Naive thymus-derived CD8-positive, alpha-beta T cell (primary cell): ENCODE data around the gene ADAMTS1. TPM values are rescaled to one million over a fixed set of nuclear protein-coding genes. Genes with fewer than 3 reads are reported as not detected.

Experiments
- ATAC-seq, 2 donors: fragments of 150-1000 bp; cut with Tn5 transposase in 1 of 2; sonication (Bioruptor Pico), chemical (Tn5 transposase) in 1 of 2; 1 replicate in 1 of 2; 2 replicates in 1 of 2; pipeline ENCODE4 v1.10.0; 2021; ENCODE audit warnings: mild to moderate bottlenecking in 2 of 2, moderate library complexity in 2 of 2
- POLR2A ChIA-PET: fragments of 350-600 bp; sonication (Branson Sonifier 250); formaldehyde crosslinking; loops from one replicate; lab custom pipeline; 2021; ENCODE audit warnings: antibody characterized with exemption; lab: Charles Lee
- DNase-seq, 10 donors: peaks; one replicate each; pipeline versions ENCODE4 v3.0.0 to v3.0.0-alpha.2; 2020 to 2022
- H3K27ac Mint-ChIP-seq, 10 donors: one replicate each; pipeline ENCODE4 v1.8.0; 2020 to 2022; ENCODE audit warnings: mild to moderate bottlenecking in 10 of 10, mixed read lengths in 10 of 10, moderate library complexity in 4 of 10, inconsistent platforms in 1 of 10
- H3K27me3 Mint-ChIP-seq, 5 donors: one replicate each; pipeline ENCODE4 v1.8.0; 2021 to 2022; ENCODE audit warnings: mixed read lengths in 5 of 5
- H3K36me3 Mint-ChIP-seq, 3 donors: one replicate each; pipeline ENCODE4 v1.8.0; 2020 to 2022; ENCODE audit warnings: mixed read lengths in 3 of 3, mild to moderate bottlenecking in 2 of 3, inconsistent platforms in 1 of 3
- H3K4me1 Mint-ChIP-seq, 4 donors: one replicate each; pipeline ENCODE4 v1.8.0; 2021 to 2022; ENCODE audit warnings: mixed read lengths in 4 of 4
- H3K4me3 Mint-ChIP-seq, 10 donors: one replicate each; pipeline ENCODE4 v1.8.0; 2020 to 2022; ENCODE audit warnings: mild to moderate bottlenecking in 10 of 10, mixed read lengths in 10 of 10, moderate library complexity in 6 of 10, inconsistent platforms in 1 of 10
- H3K9me3 Mint-ChIP-seq, 9 donors: one replicate each; pipeline ENCODE4 v1.8.0; 2020 to 2022; ENCODE audit warnings: mixed read lengths in 9 of 9, mild to moderate bottlenecking in 3 of 9, inconsistent platforms in 1 of 9, moderate library complexity in 1 of 9
- polyA plus RNA-seq, 3 donors: library from polyadenylated mRNA; unstranded; fragments of 300-500 nt; fragmentation: Illumina TruSeq; gene quantifications; one replicate each; pipeline ENCODE4 v1.2.3, GENCODE V29; 2021
- total RNA-seq, 8 experiments: library from RNA in 2 of 8; stranded (reverse) in 2 of 8; gene quantifications; one replicate each; pipeline ENCODE4 v1.2.3 and lab custom pipeline; 2021 to 2026

The ADAMTS1 gene
- total and polyA plus RNA-seq, 5 experiments from 2014 or later, result 0.09 to 0.45 (median 0.14) TPM; not detected in 2

GRCh38 chr21:26806801-26807295 lies 38.4 kb downstream of the ADAMTS1 start:
- DNase-seq (no peak), ATAC-seq (no peak)
- Mint-ChIP-seq H3K9me3 (no peaks in the 10 kb centered on the region), H3K4me3 (peak overlapping the region in 1 of 10 donors; percentile 22), H3K4me1 (no peaks in the 10 kb centered on the region), H3K36me3 (no peaks in the 10 kb centered on the region), H3K27me3 (peaks cover 0 to 10% (median 2%) of the 10 kb centered on the region in 5 donors), H3K27ac (peak overlapping the region in 1 of 10 donors; percentile 36)
- POLR2A ChIA-PET, result no interaction called here

GRCh38 chr21:26804895-26805609 lies 40.2 kb downstream of the ADAMTS1 start:
- POLR2A ChIA-PET, result no interaction called here
- no peaks in the 10 kb centered on the region for H3K36me3 Mint-ChIP-seq
- no peaks in the 10 kb centered on the region for H3K4me1 Mint-ChIP-seq
- DNase-seq, result no peak
- no peak for ATAC-seq
- H3K4me3 Mint-ChIP-seq, result no peak overlapping the region
- peaks cover 0 to 2% (median 0%) of the 10 kb centered on the region in 9 donors for H3K9me3 Mint-ChIP-seq
- no peak overlapping the region for H3K27ac Mint-ChIP-seq
- H3K27me3 Mint-ChIP-seq, result peaks cover 1 to 10% (median 2%) of the 10 kb centered on the region in 5 donors

- POLR2A ChIA-PET, result no interaction called here
- H3K4me1 Mint-ChIP-seq, result no peaks in the 10 kb centered on the region
- H3K36me3 Mint-ChIP-seq, result peaks cover 0 to 5% (median 0%) of the 10 kb centered on the region in 3 donors
- H3K4me3 Mint-ChIP-seq, result no peak overlapping the region
- peaks cover 0 to 18% (median 2%) of the 10 kb centered on the region in 5 donors for H3K27me3 Mint-ChIP-seq
- ATAC-seq, result no peak
- H3K9me3 Mint-ChIP-seq, result peaks cover 0 to 10% (median 2%) of the 10 kb centered on the region in 9 donors
- no peak for DNase-seq
- H3K27ac Mint-ChIP-seq, result no peak overlapping the region
Observed at GRCh38 chr21:26801498-26801897, 43.7 kb downstream of the ADAMTS1 start.

- no peak overlapping the region for H3K4me3 Mint-ChIP-seq
- peaks cover 0 to 10% (median 2%) of the 10 kb centered on the region in 9 donors for H3K9me3 Mint-ChIP-seq
- POLR2A ChIA-PET, result no interaction called here
- H3K27me3 Mint-ChIP-seq, result peaks cover 0 to 18% (median 2%) of the 10 kb centered on the region in 5 donors
- ATAC-seq (no peak), DNase-seq (no peak)
- no peak overlapping the region for H3K27ac Mint-ChIP-seq
- H3K4me1 Mint-ChIP-seq, result no peaks in the 10 kb centered on the region
- H3K36me3 Mint-ChIP-seq, result peaks cover 0 to 5% (median 0%) of the 10 kb centered on the region in 3 donors
Observed at GRCh38 chr21:26800970-26801431, 44.2 kb downstream of the ADAMTS1 start.

- Mint-ChIP-seq H3K9me3 (peaks cover 0 to 10% (median 2%) of the 10 kb centered on the region in 9 donors), H3K27ac (no peak overlapping the region), H3K27me3 (peaks cover 0 to 18% (median 2%) of the 10 kb centered on the region in 5 donors), H3K36me3 (peaks cover 0 to 5% (median 0%) of the 10 kb centered on the region in 3 donors), H3K4me1 (no peaks in the 10 kb centered on the region), H3K4me3 (no peak overlapping the region)
- no peak for DNase-seq
- ATAC-seq, result no peak
- POLR2A ChIA-PET, result no interaction called here
Observed at GRCh38 chr21:26800455-26800854, 44.8 kb downstream of the ADAMTS1 start.

DNA sequence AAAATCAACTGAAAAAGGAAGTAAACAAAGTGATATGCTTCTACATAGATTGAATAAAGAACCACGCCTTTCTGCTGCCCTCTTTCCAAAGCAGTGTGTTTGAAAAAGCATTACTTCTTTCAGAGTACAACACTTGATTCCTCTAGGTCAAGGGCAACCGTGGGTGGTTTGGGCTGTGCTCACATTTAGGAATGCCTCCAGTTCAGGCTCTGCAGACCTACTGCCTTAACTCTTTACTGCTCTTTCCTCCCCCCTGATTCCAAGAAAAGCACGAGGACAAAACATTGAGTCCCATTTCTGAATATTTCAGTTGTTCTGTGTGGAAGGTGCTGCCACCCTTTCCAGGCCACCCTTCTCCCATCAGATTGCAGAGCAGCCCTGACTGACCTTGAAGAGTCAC lies 45.2 kb downstream of the ADAMTS1 start:
- Mint-ChIP-seq H3K27ac (no peak overlapping the region), H3K4me1 (no peaks in the 10 kb centered on the region), H3K4me3 (no peak overlapping the region), H3K36me3 (peaks cover 0 to 5% (median 0%) of the 10 kb centered on the region in 3 donors), H3K9me3 (peaks cover 0 to 10% (median 2%) of the 10 kb centered on the region in 9 donors), H3K27me3 (peaks cover 0 to 18% (median 2%) of the 10 kb centered on the region in 5 donors)
- ATAC-seq (no peak), DNase-seq (no peak)
- POLR2A ChIA-PET, result no interaction called here

DNA sequence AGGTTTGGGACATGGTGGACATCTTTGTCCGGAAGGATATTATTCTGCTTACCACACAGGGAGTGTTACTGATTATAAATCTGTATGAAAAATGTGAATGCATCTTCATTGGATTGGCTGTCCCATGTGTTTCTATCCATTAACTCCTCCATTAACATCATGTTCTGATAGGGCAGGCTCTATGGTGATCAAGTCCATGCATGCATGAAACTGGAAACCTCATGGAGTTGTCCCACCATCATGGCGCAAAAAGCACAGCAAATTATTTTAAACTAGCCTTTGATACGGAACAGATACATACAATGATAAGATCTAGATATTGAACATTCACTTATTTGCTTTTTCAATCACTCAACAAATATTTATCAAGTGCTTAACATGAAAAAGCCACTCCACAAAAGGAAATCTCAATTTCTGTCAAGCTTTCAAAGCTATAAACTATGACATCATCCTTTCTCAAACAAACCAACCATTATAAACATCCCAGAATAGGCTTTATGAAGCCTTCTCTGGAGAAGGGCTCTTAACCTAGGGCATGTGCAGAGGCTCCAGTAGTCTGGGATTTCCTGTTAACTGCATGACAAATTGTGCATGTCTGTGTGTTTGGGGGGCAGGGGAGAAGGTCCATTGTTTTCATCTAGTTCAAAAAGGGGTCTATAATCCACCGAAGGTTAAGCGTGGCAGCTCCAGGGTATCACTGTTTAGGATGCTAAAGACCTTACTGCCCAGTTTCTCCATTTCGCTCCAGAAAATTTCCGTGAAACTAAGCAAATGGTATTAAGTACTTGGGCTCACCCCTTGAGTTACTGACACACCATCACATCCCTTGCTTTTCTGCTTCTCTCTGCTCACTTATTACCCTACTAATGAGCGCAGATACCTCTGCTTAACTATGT lies 46.1 kb downstream of the ADAMTS1 start:
- DNase-seq (no peak), ATAC-seq (no peak)
- Mint-ChIP-seq H3K4me1 (no peaks in the 10 kb centered on the region), H3K36me3 (peaks cover 0 to 5% (median 0%) of the 10 kb centered on the region in 3 donors), H3K27ac (no peak overlapping the region), H3K27me3 (peaks cover 0 to 18% (median 2%) of the 10 kb centered on the region in 5 donors), H3K4me3 (no peak overlapping the region), H3K9me3 (peaks cover 0 to 10% (median 2%) of the 10 kb centered on the region in 9 donors)
- POLR2A ChIA-PET, result no interaction called here

DNA sequence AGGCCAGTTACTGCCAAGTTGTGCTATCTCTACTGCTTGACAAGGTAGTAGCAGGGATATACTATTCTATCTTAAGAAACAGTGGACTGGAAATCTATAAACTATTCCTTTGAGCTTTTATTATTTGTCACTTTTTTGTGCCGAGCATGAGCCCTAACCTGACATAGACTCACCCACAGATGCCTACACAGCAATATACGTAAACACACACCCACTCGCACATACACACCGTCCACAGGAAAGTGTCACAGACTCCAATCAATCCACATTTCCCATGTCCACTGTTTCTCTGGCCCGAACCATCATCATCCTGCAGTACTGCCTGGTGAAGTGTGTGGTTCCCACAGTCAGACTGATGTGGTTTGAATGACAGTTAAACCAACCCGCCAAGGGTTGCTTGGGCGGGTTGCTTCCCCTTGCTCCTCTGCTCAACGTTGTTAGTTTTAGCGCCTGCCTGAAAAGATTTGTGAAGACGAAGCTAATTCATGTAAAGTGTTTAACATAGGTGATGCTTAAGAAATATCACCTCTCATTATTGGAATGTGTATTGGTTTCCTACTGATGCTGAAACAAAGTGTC lies 47.2 kb downstream of the ADAMTS1 start:
- peaks cover 1 to 18% (median 4%) of the 10 kb centered on the region in 5 donors for H3K27me3 Mint-ChIP-seq
- no peak overlapping the region for H3K27ac Mint-ChIP-seq
- no peak overlapping the region for H3K4me3 Mint-ChIP-seq
- no peaks in the 10 kb centered on the region for H3K4me1 Mint-ChIP-seq
- POLR2A ChIA-PET, result no interaction called here
- DNase-seq, result no peak
- H3K9me3 Mint-ChIP-seq, result peaks cover 0 to 15% (median 2%) of the 10 kb centered on the region in 9 donors
- ATAC-seq, result no peak
- H3K36me3 Mint-ChIP-seq, result peaks cover 0 to 9% (median 0%) of the 10 kb centered on the region in 3 donors

DNA sequence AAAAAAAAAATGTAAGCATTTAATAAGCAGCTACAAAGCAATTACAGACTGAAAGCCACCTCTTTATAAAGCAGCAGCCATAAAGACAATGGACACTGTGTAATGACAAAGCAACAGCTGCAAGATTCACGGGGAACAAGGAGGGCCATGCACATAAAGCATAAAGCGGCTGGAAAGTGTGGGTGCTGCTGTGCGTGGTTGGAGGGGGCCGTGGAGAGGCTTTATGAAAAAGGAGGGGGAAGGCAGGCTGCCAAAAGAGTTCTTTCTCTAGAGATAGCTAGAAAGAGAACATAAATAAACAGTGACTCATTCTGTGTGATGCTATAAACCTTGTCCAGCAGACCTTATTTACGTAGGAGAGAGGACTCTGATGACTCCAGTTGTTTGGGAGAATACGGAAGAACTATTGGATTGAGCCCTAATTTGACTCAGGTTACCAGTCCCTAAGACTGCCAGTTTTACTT lies 49.3 kb downstream of the ADAMTS1 start:
- Mint-ChIP-seq H3K4me1 (no peaks in the 10 kb centered on the region), H3K9me3 (peaks cover 0 to 16% (median 2%) of the 10 kb centered on the region in 9 donors), H3K4me3 (no peak overlapping the region), H3K27ac (no peak overlapping the region), H3K27me3 (peaks cover 1 to 18% (median 4%) of the 10 kb centered on the region in 5 donors), H3K36me3 (peaks cover 0 to 9% (median 0%) of the 10 kb centered on the region in 3 donors)
- DNase-seq (no peak), ATAC-seq (no peak)
- POLR2A ChIA-PET, result no interaction called here

GRCh38 chr21:26795412-26795805 lies 49.8 kb downstream of the ADAMTS1 start:
- POLR2A ChIA-PET, result no interaction called here
- no peaks in the 10 kb centered on the region for H3K4me1 Mint-ChIP-seq
- no peak overlapping the region for H3K4me3 Mint-ChIP-seq
- DNase-seq (no peak), ATAC-seq (no peak)
- peaks cover 0 to 9% (median 0%) of the 10 kb centered on the region in 3 donors for H3K36me3 Mint-ChIP-seq
- no peak overlapping the region for H3K27ac Mint-ChIP-seq
- H3K9me3 Mint-ChIP-seq, result peaks cover 0 to 16% (median 2%) of the 10 kb centered on the region in 9 donors
- H3K27me3 Mint-ChIP-seq, result peaks cover 1 to 18% (median 4%) of the 10 kb centered on the region in 5 donors

- no peak overlapping the region for H3K4me3 Mint-ChIP-seq
- no peak overlapping the region for H3K27ac Mint-ChIP-seq
- POLR2A ChIA-PET, result interaction anchor here (0.6 kb wide), 1 partner anchor 1402 kb away, joined by 3 read pairs; no protein-coding TSS in a partner anchor
- ATAC-seq (no peak), DNase-seq (no peak)
- H3K27me3 Mint-ChIP-seq, result peaks cover 0 to 18% (median 4%) of the 10 kb centered on the region in 5 donors
- no peaks in the 10 kb centered on the region for H3K4me1 Mint-ChIP-seq
- peaks cover 0 to 16% (median 2%) of the 10 kb centered on the region in 9 donors for H3K9me3 Mint-ChIP-seq
- H3K36me3 Mint-ChIP-seq, result peaks cover 0 to 9% (median 0%) of the 10 kb centered on the region in 3 donors
Observed at GRCh38 chr21:26794597-26795411, 50.4 kb downstream of the ADAMTS1 start.
